Progenitor cell of endocrine pancreas (in vitro differentiated cells): ENCODE measurements around the gene IPO9. TPM values are rescaled to one million over a fixed set of nuclear protein-coding genes. Genes with fewer than 3 reads are reported as not detected.

Experiments used
- DNase-seq: peaks from one replicate; pipeline ENCODE4 v3.0.0; 2021; ENCODE audit warnings: low spot score; ENCODE audit not compliant: unreplicated experiment
- H3K27ac Mint-ChIP-seq: 2 replicates; pipeline ENCODE4 v1.8.0; 2021; ENCODE audit warnings: mild to moderate bottlenecking, moderate library complexity, mixed read lengths
- H3K27me3 Mint-ChIP-seq: 2 replicates; pipeline ENCODE4 v1.8.0; 2021; ENCODE audit warnings: mixed read lengths
- H3K36me3 Mint-ChIP-seq: 2 replicates; pipeline ENCODE4 v1.8.0; 2022; ENCODE audit warnings: mixed read lengths; ENCODE audit not compliant: insufficient read depth
- H3K4me1 Mint-ChIP-seq: 2 replicates; pipeline ENCODE4 v1.8.0; 2021; ENCODE audit warnings: low read depth, mixed read lengths
- H3K4me3 Mint-ChIP-seq: 2 replicates; pipeline ENCODE4 v1.8.0; 2021; ENCODE audit warnings: low read depth, mild to moderate bottlenecking, moderate library complexity, mixed read lengths
- H3K9me3 Mint-ChIP-seq: 2 replicates; pipeline ENCODE4 v1.8.0; 2021; ENCODE audit warnings: low read depth, mixed read lengths
- total RNA-seq: library from RNA; stranded (reverse); gene quantifications from 2 replicates; pipeline ENCODE4 v1.2.1, GENCODE V29; 2021
- TF ChIP-seq, protein P1 (sequence below): fragments of 200-600 bp; sonication (generic); IDR thresholded peaks from one replicate; pipeline ENCODE4 v1.5.0; 2021; ENCODE audit warnings: antibody characterized with exemption, mild to moderate bottlenecking; ENCODE audit not compliant: unreplicated experiment

IPO9 gene
- total RNA-seq, 1 donor from 2014 or later: 99.8 TPM

DNA sequence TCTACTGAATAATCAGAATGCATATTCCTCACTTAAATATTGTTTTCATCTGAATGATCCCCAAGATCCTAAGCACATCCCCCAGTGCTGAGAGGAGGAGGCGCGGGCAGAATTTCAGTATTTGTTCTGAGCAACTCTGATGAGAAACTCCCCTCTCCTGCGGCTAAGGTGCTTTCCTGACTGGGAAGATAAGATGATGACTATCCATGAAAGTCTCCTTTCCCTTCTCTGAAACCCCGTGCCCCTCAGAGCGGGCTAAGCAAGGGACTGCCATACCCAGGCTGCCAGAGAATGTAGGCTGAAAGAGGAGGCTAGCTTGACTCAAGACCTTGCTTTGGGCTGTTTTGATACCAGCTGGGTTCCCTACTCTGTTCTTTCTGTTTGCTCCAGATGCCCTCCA, 39.7 kb upstream of the IPO9 start:
- Mint-ChIP-seq H3K36me3 (peaks cover 31% of the 10 kb centered on the region), H3K9me3 (no peaks in the 10 kb centered on the region), H3K4me1 (peaks cover 1% of the 10 kb centered on the region)

DNA sequence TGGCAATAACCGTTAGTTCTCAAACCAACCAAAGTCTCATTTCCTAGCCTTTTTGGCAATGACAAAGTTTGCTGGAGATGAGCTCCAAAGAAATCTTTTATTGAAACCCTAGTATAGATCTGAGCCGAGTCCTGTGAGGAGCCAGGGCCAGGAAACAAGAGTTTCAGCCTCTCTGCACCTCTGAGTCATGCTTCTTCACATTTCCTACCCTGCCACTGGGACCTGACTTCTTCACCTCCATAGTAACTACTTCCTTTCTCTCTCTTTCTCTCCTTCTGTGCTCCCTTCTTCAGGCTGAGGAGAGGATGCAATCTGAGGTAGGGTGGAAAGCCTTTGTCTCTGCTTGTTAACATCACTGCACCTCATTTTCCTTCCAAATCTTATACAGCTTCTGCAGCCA, 38.7 kb upstream of the IPO9 start:
- H3K36me3 Mint-ChIP-seq: peaks cover 34% of the 10 kb centered on the region
- no peak for DNase-seq
- TF ChIP-seq, protein P1, sequence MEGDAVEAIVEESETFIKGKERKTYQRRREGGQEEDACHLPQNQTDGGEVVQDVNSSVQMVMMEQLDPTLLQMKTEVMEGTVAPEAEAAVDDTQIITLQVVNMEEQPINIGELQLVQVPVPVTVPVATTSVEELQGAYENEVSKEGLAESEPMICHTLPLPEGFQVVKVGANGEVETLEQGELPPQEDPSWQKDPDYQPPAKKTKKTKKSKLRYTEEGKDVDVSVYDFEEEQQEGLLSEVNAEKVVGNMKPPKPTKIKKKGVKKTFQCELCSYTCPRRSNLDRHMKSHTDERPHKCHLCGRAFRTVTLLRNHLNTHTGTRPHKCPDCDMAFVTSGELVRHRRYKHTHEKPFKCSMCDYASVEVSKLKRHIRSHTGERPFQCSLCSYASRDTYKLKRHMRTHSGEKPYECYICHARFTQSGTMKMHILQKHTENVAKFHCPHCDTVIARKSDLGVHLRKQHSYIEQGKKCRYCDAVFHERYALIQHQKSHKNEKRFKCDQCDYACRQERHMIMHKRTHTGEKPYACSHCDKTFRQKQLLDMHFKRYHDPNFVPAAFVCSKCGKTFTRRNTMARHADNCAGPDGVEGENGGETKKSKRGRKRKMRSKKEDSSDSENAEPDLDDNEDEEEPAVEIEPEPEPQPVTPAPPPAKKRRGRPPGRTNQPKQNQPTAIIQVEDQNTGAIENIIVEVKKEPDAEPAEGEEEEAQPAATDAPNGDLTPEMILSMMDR: no peak
- H3K4me1 Mint-ChIP-seq: peaks cover 1% of the 10 kb centered on the region
- no peak overlapping the region for H3K27ac Mint-ChIP-seq
- no peaks in the 10 kb centered on the region for H3K27me3 Mint-ChIP-seq
- H3K4me3 Mint-ChIP-seq: no peak overlapping the region
- no peaks in the 10 kb centered on the region for H3K9me3 Mint-ChIP-seq

More for the DNA sequence above, 39.7 kb upstream of the IPO9 start:
- TF ChIP-seq, protein P1: no peak
- Mint-ChIP-seq H3K27me3 (no peaks in the 10 kb centered on the region), H3K27ac (no peak overlapping the region), H3K4me3 (no peak overlapping the region)
- DNase-seq: no peak

DNA sequence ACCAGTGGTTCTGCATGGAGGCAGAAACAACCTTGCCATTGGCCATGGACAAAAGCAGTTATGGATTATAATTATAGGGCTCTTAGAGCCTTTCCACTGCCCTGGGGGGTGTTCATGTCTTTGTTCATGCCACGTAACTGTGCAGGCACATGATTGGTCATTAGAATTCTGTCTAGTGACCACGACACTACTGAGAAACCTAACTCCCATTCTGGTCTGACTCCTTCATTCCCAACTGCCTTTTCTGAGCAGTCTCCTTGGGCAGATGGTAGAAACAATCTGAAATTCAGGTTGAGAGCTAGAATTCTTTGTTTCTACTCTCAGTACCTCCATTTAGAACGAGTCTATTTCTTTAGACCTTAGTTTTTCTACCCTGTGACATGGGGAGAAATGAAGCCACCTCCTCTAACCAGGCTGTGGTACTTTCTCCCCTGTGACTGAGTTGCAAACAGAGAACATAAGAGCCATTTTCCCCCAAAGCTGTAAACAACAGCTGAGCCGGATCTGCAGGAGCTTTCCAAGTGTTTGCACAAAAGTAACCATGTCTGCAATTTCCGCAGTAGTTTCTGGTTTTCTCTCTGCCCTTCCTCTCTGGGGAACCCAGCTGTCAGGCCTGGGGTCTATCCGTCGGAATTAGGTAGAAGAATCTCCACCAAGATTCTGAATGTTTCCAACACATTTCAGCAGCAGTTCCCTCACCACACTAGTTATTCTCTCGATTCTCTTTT, 37.7 kb upstream of the IPO9 start:
- Mint-ChIP-seq H3K9me3 (no peaks in the 10 kb centered on the region), H3K4me1 (peaks cover 1% of the 10 kb centered on the region), H3K27me3 (no peaks in the 10 kb centered on the region), H3K27ac (peak overlapping the region; percentile 54), H3K36me3 (peaks cover 38% of the 10 kb centered on the region), H3K4me3 (no peak overlapping the region)
- TF ChIP-seq, protein P1: no peak
- no peak for DNase-seq

DNA sequence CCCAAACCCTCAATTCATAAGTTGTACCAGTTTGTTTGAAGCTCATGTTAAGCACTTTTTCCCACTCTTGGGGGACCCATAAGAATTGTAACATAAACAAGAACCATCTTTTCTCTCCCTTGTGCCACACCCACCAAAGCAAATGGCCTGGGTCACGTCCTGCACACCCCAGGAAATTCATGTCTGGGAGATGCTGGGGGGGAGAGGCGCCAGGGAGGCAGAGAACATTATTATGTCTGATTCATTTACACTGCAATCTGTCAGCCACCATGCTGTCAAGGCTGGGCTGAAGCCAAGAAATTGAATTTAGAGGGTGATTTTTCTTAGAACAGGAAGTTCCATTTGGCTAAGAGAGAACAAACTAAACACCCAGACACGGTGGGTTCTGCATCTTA, 37.2 kb upstream of the IPO9 start:
- TF ChIP-seq, protein P1: no peak
- Mint-ChIP-seq H3K4me1 (peaks cover 1% of the 10 kb centered on the region), H3K9me3 (no peaks in the 10 kb centered on the region), H3K36me3 (peaks cover 42% of the 10 kb centered on the region), H3K27ac (peak overlapping the region; percentile 54), H3K27me3 (no peaks in the 10 kb centered on the region), H3K4me3 (no peak overlapping the region)
- no peak for DNase-seq

DNA sequence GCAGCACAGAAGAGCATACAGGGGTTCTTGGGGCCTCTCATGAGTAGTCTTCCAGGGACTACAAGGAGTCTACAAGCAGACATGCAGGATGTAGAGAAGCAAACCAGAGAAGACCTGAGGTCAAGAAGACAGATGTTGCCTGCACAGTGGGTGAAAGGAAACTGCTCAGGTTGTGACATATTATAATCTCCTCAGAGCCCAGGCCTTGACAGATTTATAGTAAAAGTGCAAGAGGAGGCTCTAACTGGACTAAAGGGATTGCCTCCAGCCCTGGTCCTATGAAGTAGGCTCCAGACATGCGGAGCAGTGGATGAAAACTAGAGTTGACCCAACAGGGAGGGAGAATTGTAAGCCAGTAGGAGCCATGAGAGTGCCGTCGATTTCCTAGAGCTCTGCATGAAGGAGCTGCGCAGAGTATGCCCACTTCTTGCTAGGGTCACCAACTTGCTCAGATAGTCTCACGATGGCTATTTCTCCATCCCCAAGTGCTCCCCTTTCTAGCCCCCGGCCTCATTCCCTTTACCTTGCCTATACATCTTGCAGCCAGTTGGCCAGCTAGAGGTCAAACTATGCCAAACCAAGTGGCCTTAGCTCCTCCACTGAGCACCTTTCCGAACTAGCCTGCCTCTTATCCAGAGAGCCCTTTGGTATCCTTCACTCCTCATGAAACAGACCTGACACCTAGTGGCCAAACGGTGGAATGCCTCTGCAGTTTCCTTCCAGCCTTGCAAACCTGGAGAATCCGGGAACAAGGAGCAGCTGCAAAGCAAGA, 36.2 kb upstream of the IPO9 start:
- Mint-ChIP-seq H3K27ac (peak overlapping the region; percentile 46), H3K4me3 (no peak overlapping the region), H3K4me1 (peaks cover 1% of the 10 kb centered on the region), H3K9me3 (no peaks in the 10 kb centered on the region), H3K27me3 (no peaks in the 10 kb centered on the region), H3K36me3 (peaks cover 44% of the 10 kb centered on the region)
- DNase-seq: peak; percentile 73
- TF ChIP-seq, protein P1: peak; percentile 95
